H1 (cell line): ENCODE measurements around the gene CTTNBP2. TPM values are rescaled to one million over a fixed set of nuclear protein-coding genes. Genes with fewer than 3 reads are reported as not detected.

Experiments used
- BACH1 ChIP-seq: IDR thresholded peaks from 2 replicates; pipeline ENCODE4 v1.6.1; 2012; ENCODE audit warnings: low read length, improper control_type of control experiment
- CEBPB ChIP-seq: IDR thresholded peaks from 2 replicates; pipeline ENCODE4 v1.6.1; 2012; ENCODE audit warnings: low read depth, low read length
- CHD1 ChIP-seq: IDR thresholded peaks from 2 replicates; pipeline ENCODE4 v1.6.1; 2012; ENCODE audit warnings: low read depth, low read length, improper control_type of control experiment
- CTBP2 ChIP-seq: IDR thresholded peaks from 2 replicates; pipeline ENCODE4 v1.7.0; 2011; ENCODE audit warnings: borderline replicate concordance, mild to moderate bottlenecking, moderate library complexity, mixed read lengths, low read length; ENCODE audit not compliant: insufficient read depth, insufficient read length
- GABPA ChIP-seq: IDR thresholded peaks from 2 replicates; pipeline ENCODE4 v1.6.1; 2011; ENCODE audit warnings: mild to moderate bottlenecking, low read length, moderate library complexity, borderline replicate concordance; ENCODE audit not compliant: insufficient read depth
- NANOG ChIP-seq: IDR thresholded peaks from 2 replicates; pipeline ENCODE4 v1.6.1; 2011; ENCODE audit warnings: low read length, low read depth, mild to moderate bottlenecking, inconsistent platforms; ENCODE audit not compliant: insufficient read depth, poor library complexity, severe bottlenecking
- POLR2AphosphoS5 ChIP-seq: IDR thresholded peaks from 2 replicates; pipeline ENCODE4 v1.6.1; 2011; ENCODE audit warnings: low read depth, low read length
- SIRT6 ChIP-seq: IDR thresholded peaks from one replicate; pipeline ENCODE4 v1.7.1; 2012; ENCODE audit warnings: low read length, inconsistent platforms
- SP1 ChIP-seq: IDR thresholded peaks from 2 replicates; pipeline ENCODE4 v1.6.1; 2011; ENCODE audit warnings: low read depth, low read length
- SP2 ChIP-seq: IDR thresholded peaks from 2 replicates; pipeline ENCODE4 v1.6.1; 2012; ENCODE audit warnings: mild to moderate bottlenecking, low read length, inconsistent platforms
- TAF7 ChIP-seq: optimal IDR thresholded peaks from 2 replicates; pipeline ENCODE3; 2011; ENCODE audit warnings: low read depth, mild to moderate bottlenecking, inconsistent platforms, low read length, moderate library complexity, borderline replicate concordance
- YY1 ChIP-seq: IDR thresholded peaks from 2 replicates; pipeline ENCODE4 v1.6.1; 2011; ENCODE audit warnings: low read depth, mild to moderate bottlenecking, low read length
- polyA plus RNA-seq, 7 experiments: library from polyadenylated mRNA; depleted of rRNA in 3 of 7; stranded (reverse) in 5 of 7; unstranded in 2 of 7; fragments of >200 nt in 5 of 7; fragments of 200-250 nt in 2 of 7; gene quantifications; 1 replicate in 5 of 7; 2 replicates in 1 of 7; 4 replicates in 1 of 7; pipeline versions ENCODE4 v1.2.1 to v1.2.3, GENCODE V29; 2011 to 2013; ENCODE audit warnings: missing spikeins in 2 of 7, mixed read lengths in 2 of 7
- total RNA-seq: library from RNA; stranded (reverse); fragmentation: NEBNext Ultra II Directional; extraction: Animal tissue kit (Norgen Biotek cat#: 25700); gene quantifications from 2 replicates; pipeline ENCODE4 v1.2.1, GENCODE V29; 2021
- TF ChIP-seq, protein P1 (sequence below), 3 experiments: IDR thresholded peaks; 1 replicate in 2 of 3; 2 replicates in 1 of 3; pipeline versions ENCODE4 v1.5.1 to v1.6.1; 2011; ENCODE audit warnings: low read length in 3 of 3, mild to moderate bottlenecking in 3 of 3, inconsistent platforms in 2 of 3, low read depth in 1 of 3, moderate library complexity in 1 of 3; ENCODE audit not compliant: insufficient read depth in 1 of 3; ENCODE audit errors: control extremely low read depth in 1 of 3

CTTNBP2 gene
- total and polyA plus RNA-seq, 2 of the 8 experiments (the other 6 are each of a cell fraction or from before 2014, with no cell fraction given), result 15.3 to 35.1 TPM

DNA sequence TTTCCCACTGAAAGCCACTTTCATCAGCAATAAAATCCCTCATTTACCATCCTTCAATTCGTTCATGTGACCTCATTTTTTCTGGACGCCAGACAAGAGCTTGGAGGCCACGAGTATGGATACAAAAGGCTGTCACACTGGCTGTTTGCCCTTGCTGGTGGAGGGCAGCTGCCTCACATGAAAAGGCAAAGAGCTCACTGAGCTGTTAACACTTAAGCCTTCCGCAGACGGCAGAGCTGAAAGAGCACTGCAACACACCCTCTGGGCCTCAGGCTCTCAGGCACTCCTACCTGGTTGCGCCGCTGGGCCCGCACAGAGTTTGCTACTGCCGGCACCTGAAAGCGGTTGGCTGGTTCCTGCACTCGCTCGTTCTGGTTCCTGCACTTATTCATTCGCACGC is 199.9 kb downstream of the CTTNBP2 start (continued):
- TF ChIP-seq YY1 (0 out of 2 replicates have a peak, but pooled peaks have one; percentile 4), SP1 (no peak), CTBP2 (peak; percentile 92), NANOG (no peak), POLR2AphosphoS5 (peak; percentile 50; the same call in 1 of the 2 replicates), CHD1 (no peak), TAF7 (no peak), SP2 (no peak), SIRT6 (no peak), BACH1 (no peak), CEBPB (no peak), GABPA (no peak)
- TF ChIP-seq, protein P1, sequence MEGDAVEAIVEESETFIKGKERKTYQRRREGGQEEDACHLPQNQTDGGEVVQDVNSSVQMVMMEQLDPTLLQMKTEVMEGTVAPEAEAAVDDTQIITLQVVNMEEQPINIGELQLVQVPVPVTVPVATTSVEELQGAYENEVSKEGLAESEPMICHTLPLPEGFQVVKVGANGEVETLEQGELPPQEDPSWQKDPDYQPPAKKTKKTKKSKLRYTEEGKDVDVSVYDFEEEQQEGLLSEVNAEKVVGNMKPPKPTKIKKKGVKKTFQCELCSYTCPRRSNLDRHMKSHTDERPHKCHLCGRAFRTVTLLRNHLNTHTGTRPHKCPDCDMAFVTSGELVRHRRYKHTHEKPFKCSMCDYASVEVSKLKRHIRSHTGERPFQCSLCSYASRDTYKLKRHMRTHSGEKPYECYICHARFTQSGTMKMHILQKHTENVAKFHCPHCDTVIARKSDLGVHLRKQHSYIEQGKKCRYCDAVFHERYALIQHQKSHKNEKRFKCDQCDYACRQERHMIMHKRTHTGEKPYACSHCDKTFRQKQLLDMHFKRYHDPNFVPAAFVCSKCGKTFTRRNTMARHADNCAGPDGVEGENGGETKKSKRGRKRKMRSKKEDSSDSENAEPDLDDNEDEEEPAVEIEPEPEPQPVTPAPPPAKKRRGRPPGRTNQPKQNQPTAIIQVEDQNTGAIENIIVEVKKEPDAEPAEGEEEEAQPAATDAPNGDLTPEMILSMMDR (IDR thresholded peaks at IDR 0.05; ENCODE audit: control extremely low read depth in 1 of 3, insufficient read depth in 1 of 3, low read depth in 1 of 3, low read length in 3 of 3), result no peak
